OCI-LY7 (cell line): ENCODE results near the gene CLEC4E.
"Not testable (repeated sequence)": the region's sequence is repeated elsewhere in the genome, so short reads cannot be mapped to it uniquely, and the experiment has no call there.

Source experiments
- EZH2phosphoT487 ChIP-seq: fragments of 200-600 bp; sonication (generic); IDR thresholded peaks from 2 replicates; pipeline ENCODE4 v1.6.1; 2018; ENCODE audit warnings: low read depth, borderline replicate concordance, mild to moderate bottlenecking, mixed run types, antibody characterized with exemption, low read length, moderate library complexity, mixed read lengths
- TF ChIP-seq, protein P1 (sequence below): fragments of 200-600 bp; sonication (generic); conservative IDR thresholded peaks from 2 replicates; pipeline ENCODE4 v1.5.1; 2014; ENCODE audit warnings: mild to moderate bottlenecking, antibody characterized with exemption, low read length, moderate library complexity, mixed read lengths

DNA sequence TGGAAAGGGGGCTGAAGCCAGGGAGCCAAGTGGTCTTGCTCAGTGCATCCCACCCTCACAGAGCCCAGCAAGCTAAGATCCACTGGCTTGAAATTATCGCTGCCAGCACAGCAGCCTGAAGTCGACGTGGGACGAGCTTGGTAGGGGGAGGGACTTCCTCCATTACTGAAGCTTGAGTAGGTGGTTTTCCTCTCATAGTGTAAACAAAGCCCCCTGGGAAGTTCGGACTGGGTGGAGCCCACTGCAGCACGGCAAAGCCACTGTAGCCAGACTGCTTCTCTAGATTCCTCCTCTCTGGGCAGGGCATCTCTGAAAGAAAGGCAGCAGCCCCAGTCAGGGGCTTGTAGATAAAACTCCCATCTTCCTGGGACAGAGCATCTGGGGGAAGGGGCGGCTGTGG, 44.6 kb downstream of the CLEC4E start:
- TF ChIP-seq, protein P1, sequence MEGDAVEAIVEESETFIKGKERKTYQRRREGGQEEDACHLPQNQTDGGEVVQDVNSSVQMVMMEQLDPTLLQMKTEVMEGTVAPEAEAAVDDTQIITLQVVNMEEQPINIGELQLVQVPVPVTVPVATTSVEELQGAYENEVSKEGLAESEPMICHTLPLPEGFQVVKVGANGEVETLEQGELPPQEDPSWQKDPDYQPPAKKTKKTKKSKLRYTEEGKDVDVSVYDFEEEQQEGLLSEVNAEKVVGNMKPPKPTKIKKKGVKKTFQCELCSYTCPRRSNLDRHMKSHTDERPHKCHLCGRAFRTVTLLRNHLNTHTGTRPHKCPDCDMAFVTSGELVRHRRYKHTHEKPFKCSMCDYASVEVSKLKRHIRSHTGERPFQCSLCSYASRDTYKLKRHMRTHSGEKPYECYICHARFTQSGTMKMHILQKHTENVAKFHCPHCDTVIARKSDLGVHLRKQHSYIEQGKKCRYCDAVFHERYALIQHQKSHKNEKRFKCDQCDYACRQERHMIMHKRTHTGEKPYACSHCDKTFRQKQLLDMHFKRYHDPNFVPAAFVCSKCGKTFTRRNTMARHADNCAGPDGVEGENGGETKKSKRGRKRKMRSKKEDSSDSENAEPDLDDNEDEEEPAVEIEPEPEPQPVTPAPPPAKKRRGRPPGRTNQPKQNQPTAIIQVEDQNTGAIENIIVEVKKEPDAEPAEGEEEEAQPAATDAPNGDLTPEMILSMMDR: not testable (repeated sequence)
- not testable (repeated sequence) for TF ChIP-seq EZH2phosphoT487
